ENCODE data around the gene DSP.

DNA sequence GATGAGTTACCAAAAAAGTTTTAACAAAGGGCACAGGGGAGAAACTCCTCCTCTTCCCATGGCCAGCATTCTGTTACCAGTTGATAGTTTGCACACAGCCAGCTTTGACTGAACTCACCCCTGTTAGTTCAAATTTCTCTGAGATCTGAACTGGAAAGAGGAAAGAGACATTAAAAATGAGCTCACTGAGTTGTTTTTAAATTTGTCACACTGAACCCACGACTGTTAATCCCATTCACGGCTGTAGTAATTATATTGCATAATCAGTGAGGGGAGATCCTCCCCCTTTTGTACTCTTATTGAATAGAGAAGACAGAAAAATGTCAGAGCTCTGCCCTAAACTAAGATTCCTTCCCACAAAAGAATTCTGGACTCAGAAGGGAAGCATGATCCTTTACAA is 17.5 kb upstream of the DSP start:
- TF ChIP-seq CTCF (optimal IDR thresholded peaks at IDR 0.05 in 1 of 3, IDR thresholded peaks at IDR 0.05 in 1 of 3, conservative IDR thresholded peaks at IDR 0.05 in 1 of 3; ENCODE audit: extremely low read depth in 1 of 3, insufficient read depth in 2 of 3, low read length in 3 of 3) (no peak), EZH2 (IDR thresholded peaks at IDR 0.05; ENCODE audit: low read length) (no peak)

All from keratinocyte (primary cell).